ENCODE results near the gene GPBP1.
"Not testable (repeated sequence)": the region's sequence is repeated elsewhere in the genome, so short reads cannot be mapped to it uniquely, and the experiment has no call there.

The GPBP1 gene

DNA sequence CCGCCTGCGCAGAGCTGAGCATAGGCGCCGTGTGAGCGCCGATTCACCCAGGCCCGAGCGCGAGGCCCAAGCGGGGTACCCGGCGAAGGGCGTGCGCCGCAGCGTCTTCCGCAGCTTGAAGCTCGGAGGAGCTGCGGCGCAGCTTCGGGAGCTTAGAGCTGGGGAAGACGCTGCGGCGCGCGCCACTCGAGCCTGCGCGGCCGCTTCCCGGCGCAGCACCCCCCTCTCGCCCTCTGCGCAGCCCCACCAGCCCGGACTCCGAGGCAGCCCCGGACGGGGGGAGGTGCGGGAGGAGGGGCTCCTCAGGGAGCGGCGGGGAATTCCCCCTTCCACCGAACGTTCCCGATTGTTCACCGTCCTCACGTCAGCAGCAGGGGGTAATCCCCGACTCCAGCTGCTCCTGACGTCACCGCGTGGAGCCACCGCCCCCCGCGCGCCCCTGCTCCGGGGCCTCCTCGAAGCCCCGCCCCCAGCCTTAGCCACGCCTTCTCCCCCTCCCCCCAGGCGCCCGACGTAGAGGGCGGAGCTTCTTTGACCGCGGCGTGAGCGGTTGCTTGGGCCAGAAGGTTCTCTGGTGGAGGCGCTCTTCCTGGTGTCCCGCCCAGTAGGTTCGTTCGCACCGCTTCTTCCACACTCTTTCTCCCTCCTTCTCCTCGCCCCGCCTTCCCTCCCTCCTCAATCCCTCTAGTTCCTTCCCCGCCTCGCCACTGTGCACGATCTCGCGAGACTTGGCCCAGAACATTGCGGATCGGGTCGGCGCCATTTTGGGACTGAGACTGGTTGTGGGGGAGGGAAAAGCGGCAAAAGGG is at the start of gene GPBP1:
GPBP1 (plus strand) TSS at position 741 of the 809 bp plus-strand sequence. CDS start 40,072 bp downstream, outside the sequence.
- peak; percentile 97 for DNase-seq

GRCh38 chr5:57128325-57128724 is 45.5 kb upstream of the GPBP1 start:
- no peak for DNase-seq

- no peak for DNase-seq
Observed at GRCh38 chr5:57133574-57133973, 40.3 kb upstream of the GPBP1 start.

GRCh38 chr5:57137401-57137800 is 36.5 kb upstream of the GPBP1 start:
- DNase-seq, result no peak

- DNase-seq, result no peak
Observed at GRCh38 chr5:57152316-57152715, 21.5 kb upstream of the GPBP1 start.

- DNase-seq, result no peak
Observed at GRCh38 chr5:57155033-57155432, 18.8 kb upstream of the GPBP1 start.

DNA sequence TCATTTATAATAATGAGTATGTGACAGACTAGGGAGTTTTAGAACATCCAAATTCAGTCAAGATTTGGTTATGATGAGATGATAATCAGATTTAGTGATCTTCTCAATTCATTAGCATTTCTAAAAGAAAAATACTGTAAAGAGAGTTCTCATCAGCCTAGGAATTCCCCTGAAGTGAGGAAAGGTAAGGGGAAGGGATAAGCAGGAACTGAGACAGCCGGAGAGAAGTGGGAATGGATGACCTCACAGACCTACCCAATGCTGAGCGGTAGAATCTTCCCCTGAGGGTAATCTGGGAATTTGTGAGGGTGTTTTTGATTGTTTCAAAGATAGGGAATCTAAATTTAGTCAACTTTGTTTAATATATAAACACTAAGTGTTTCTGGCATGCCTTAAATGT is 16.7 kb upstream of the GPBP1 start:
- DNase-seq, result no peak

- no peak for DNase-seq
Observed at GRCh38 chr5:57157666-57158065, 16.2 kb upstream of the GPBP1 start.

GRCh38 chr5:57163553-57164006 is 10.3 kb upstream of the GPBP1 start:
- no peak for DNase-seq

GRCh38 chr5:57164124-57164523 is 9.7 kb upstream of the GPBP1 start:
- DNase-seq, result no peak

DNA sequence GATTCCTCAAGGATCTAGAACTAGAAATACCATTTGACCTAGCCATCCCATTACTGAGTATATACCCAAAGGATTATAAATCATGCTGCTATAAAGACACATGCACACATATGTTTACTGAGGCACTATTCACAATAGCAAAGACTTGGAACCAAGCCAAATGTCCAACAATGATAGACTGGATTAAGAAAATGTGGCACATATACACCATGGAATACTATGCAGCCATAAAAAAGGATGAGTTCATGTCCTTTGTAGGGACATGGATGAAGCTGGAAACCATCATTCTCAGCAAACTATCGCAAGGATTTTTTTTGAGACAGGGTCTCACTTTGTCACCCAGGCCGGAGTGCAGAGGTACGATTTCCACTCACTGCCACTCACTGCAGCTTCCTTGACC is 8.7 kb upstream of the GPBP1 start:
- DNase-seq, result not testable (repeated sequence)

- no peak for DNase-seq
Observed at GRCh38 chr5:57166276-57166675, 7.6 kb upstream of the GPBP1 start.

- DNase-seq, result no peak
Observed at GRCh38 chr5:57167201-57167600, 6.7 kb upstream of the GPBP1 start.

DNA sequence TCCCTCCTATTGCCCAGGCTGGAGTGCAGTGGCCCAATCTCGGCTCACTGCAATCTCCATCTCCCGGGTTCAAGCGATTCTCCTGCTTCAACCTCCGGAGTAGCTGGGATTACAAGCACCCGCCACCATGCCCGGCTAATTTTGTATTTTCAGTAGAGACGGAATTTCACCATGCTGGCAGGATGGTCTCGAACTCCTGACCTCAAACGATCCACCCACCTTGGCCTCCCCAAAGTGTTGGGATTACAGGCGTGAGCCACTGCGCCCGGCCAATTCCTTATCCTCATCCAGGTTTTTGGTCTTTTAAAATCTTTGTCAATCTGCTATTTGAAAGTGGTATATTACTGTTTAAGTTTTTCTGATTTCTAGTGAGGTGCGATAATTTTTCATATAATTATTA is 3.7 kb upstream of the GPBP1 start:
- DNase-seq, result not testable (repeated sequence)

GRCh38 chr5:57171816-57172465 is 1.9 kb upstream of the GPBP1 start:
- peak; percentile 31 for DNase-seq

DNA sequence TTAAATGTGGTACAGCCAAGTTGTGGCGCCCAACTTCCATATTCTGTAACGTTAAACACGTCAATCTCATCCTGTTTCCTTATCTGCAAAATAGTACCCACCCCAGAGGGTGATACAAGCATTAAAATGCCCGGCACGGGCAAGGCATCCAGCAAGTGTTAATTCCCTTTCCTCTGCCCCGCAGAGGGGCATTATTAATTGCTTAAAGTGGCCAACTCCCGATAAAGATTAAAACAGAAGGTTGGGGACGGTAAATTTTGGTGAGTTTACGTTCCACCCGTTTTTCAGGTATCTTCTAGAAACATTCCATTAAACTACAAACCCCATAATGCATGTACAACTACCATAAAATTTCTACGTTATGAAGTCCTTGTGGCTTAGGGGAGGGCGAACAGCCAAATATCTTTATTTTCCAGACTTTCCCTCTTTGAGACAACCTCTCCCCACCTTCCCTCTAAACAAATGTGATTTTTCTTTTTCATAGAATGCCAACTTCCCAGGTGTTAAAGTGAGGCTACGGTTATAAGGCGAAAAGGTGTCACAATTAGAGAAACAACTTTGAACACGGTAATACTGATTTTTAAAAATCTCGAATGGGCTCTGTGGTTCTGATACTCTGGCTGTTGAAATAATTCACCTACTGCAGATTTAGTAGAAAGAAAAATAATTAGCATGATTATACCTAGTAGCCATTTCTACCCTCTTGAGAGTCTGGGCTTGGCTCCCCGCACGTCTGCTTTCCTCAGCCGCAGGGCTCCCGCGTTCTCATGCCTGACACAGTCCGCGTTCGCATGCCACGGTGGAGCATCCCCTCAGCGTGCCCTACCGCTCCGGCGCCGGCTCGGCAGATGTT is 1.2 kb upstream of the GPBP1 start:
- DNase-seq, result no peak

GRCh38 chr5:57174128-57174889 is 450 bp downstream of the GPBP1 start:
- DNase-seq, result no peak

GRCh38 chr5:57174890-57175510 is 1.1 kb downstream of the GPBP1 start:
- no peak for DNase-seq

DNA sequence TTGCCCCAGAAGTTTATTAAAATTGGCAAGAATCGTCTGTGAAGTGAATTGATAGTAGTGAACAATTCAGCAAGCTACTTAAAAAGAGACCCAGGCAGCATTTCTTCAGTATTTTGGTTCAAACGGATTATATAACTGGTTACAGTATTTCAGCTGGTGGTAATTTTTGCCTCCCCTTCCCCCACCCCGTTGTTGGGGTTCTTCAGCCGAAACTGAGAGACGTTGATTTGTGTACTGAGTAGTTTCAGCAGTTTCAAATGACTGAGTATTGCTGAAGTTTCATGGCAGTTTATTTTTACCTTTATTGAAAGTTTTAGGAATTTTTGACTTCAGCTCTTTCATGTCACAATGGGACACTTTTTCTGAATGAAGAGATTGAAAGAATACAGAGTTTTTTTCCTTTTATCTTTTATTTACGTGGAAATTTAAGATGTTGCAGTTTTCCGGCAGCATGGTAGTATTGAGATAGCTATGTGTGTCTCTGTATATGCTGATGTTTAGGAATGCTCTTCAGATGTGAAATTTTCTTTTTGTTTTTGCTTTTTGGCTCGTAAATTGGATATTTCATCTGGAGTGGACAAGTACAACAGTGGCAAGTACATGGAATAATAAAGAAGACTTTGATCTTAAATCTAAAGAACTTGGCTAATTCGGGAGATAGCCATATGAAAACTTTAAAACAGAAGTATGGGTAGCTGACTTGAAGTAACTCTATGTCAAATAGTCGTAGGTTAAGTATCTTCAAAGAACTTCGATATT is 1.9 kb downstream of the GPBP1 start:
- DNase-seq, result peak; percentile 44

- no peak for DNase-seq
Observed at GRCh38 chr5:57176350-57176857, 2.5 kb downstream of the GPBP1 start.
